ENCODE results near the gene ZBTB33.

Gene ZBTB33

GRCh38 chrX:120250522-120251271 is at the start of gene ZBTB33:
TSS of gene ZBTB33 (plus strand) at chrX:120250812. CDS start at chrX:120253416, 2,604 bp downstream.
- peak; percentile 84 for FAIRE-seq

- FAIRE-seq = no peak
Measured at GRCh38 chrX:120200851-120201250, 49.8 kb upstream of the ZBTB33 start.

GRCh38 chrX:120205816-120206753 is 44.5 kb upstream of the ZBTB33 start:
- FAIRE-seq = no peak

GRCh38 chrX:120207009-120207605 is 43.5 kb upstream of the ZBTB33 start:
- no peak for FAIRE-seq

GRCh38 chrX:120213438-120214265 is 37.0 kb upstream of the ZBTB33 start:
- FAIRE-seq = no peak

- no peak for FAIRE-seq
Measured at GRCh38 chrX:120223374-120223773, 27.2 kb upstream of the ZBTB33 start.

GRCh38 chrX:120224388-120224787 is 26.2 kb upstream of the ZBTB33 start:
- FAIRE-seq = no peak

GRCh38 chrX:120228187-120228908 is 22.3 kb upstream of the ZBTB33 start:
- no peak for FAIRE-seq

- FAIRE-seq = no peak
Measured at GRCh38 chrX:120235284-120235683, 15.3 kb upstream of the ZBTB33 start.

GRCh38 chrX:120236687-120237479 is 13.7 kb upstream of the ZBTB33 start:
- FAIRE-seq = no peak

- FAIRE-seq = no peak
Measured at GRCh38 chrX:120238933-120239332, 11.7 kb upstream of the ZBTB33 start.

- FAIRE-seq = no peak
Measured at GRCh38 chrX:120242813-120243212, 7.8 kb upstream of the ZBTB33 start.

GRCh38 chrX:120244395-120244734 is 6.2 kb upstream of the ZBTB33 start:
- FAIRE-seq = no peak

GRCh38 chrX:120244735-120245498 is 5.7 kb upstream of the ZBTB33 start:
- FAIRE-seq = no peak

GRCh38 chrX:120251471-120252011 is 929 bp downstream of the ZBTB33 start:
- FAIRE-seq = no peak

GRCh38 chrX:120253784-120254183 is 3.2 kb downstream of the ZBTB33 start:
- FAIRE-seq = no peak

GRCh38 chrX:120260369-120260768 is 9.8 kb downstream of the ZBTB33 start:
- FAIRE-seq = no peak

- FAIRE-seq = no peak
Measured at GRCh38 chrX:120262859-120263708, 12.5 kb downstream of the ZBTB33 start.

- no peak for FAIRE-seq
Measured at GRCh38 chrX:120264341-120264740, 13.7 kb downstream of the ZBTB33 start.
